DMS79 treated with DMSO at 0.1 percent for 48 hours (cell line): ENCODE measurements around the gene MRPL36.
"Not testable (repeated sequence)": the region's sequence is repeated elsewhere in the genome, so short reads cannot be mapped to it uniquely, and the experiment has no call there.

Source experiments
- DNase-seq: peaks from one replicate; lab custom pipeline; 2025; lab: John Stamatoyannopoulos, UW

The MRPL36 gene

GRCh38 chr5:1832511-1833250 is 33.0 kb upstream of the MRPL36 start:
- no peak for DNase-seq

- DNase-seq, result no peak
Measured at GRCh38 chr5:1831677-1832313, 32.2 kb upstream of the MRPL36 start.

- DNase-seq, result no peak
Measured at GRCh38 chr5:1831257-1831656, 31.6 kb upstream of the MRPL36 start.

- no peak for DNase-seq
Measured at GRCh38 chr5:1830571-1831228, 31.1 kb upstream of the MRPL36 start.

GRCh38 chr5:1827886-1828397 is 28.3 kb upstream of the MRPL36 start:
- DNase-seq, result no peak

- DNase-seq, result no peak
Measured at GRCh38 chr5:1827025-1827885, 27.6 kb upstream of the MRPL36 start.

- DNase-seq, result no peak
Measured at GRCh38 chr5:1826235-1826980, 26.8 kb upstream of the MRPL36 start.

GRCh38 chr5:1824903-1825841 is 25.5 kb upstream of the MRPL36 start:
- no peak for DNase-seq

- no peak for DNase-seq
Measured at GRCh38 chr5:1824109-1824821, 24.6 kb upstream of the MRPL36 start.

GRCh38 chr5:1823381-1824034 is 23.9 kb upstream of the MRPL36 start:
- no peak for DNase-seq

GRCh38 chr5:1821862-1822261 is 22.2 kb upstream of the MRPL36 start:
- DNase-seq, result no peak

GRCh38 chr5:1820926-1821325 is 21.3 kb upstream of the MRPL36 start:
- no peak for DNase-seq

- DNase-seq, result no peak
Measured at GRCh38 chr5:1820381-1820780, 20.7 kb upstream of the MRPL36 start.

- DNase-seq, result no peak
Measured at GRCh38 chr5:1819458-1819857, 19.8 kb upstream of the MRPL36 start.

GRCh38 chr5:1818784-1819183 is 19.1 kb upstream of the MRPL36 start:
- no peak for DNase-seq

- no peak for DNase-seq
Measured at GRCh38 chr5:1817261-1818043, 17.8 kb upstream of the MRPL36 start.

GRCh38 chr5:1816495-1817089 is 17.0 kb upstream of the MRPL36 start:
- not testable (repeated sequence) for DNase-seq

GRCh38 chr5:1815881-1816292 is 16.2 kb upstream of the MRPL36 start:
- no peak for DNase-seq
